K562 (cell line): ENCODE results near the gene RAI1. TPM values are rescaled to one million over a fixed set of nuclear protein-coding genes. Genes with fewer than 3 reads are reported as not detected.

ENCODE experiments used
- ARID2 ChIP-seq: fragments of 450-650 bp; IDR thresholded peaks from 2 replicates; pipeline ENCODE4 v1.6.1; 2017; ENCODE audit warnings: antibody characterized with exemption, mild to moderate bottlenecking
- ATF2 ChIP-seq: sonication (generic); formaldehyde crosslinking; IDR thresholded peaks from 2 replicates; pipeline ENCODE4 v1.8.1; 2022; ENCODE audit warnings: missing genetic modification reagents
- CAMTA2 ChIP-seq: fragments of 250-450 bp; sonication (Bioruptor Pico); conservative IDR thresholded peaks from 2 replicates; pipeline ENCODE4 v1.5.1; 2022
- CHAMP1 ChIP-seq: fragments of 450-650 bp; IDR thresholded peaks from 2 replicates; pipeline ENCODE4 v1.6.1; 2016; ENCODE audit warnings: mild to moderate bottlenecking
- CTCFL ChIP-seq: IDR thresholded peaks from 2 replicates; pipeline ENCODE4 v1.6.1; 2011; ENCODE audit warnings: borderline replicate concordance, low read depth, mild to moderate bottlenecking, moderate library complexity, low read length; ENCODE audit not compliant: insufficient read depth, poor library complexity, severe bottlenecking
- CUX1 ChIP-seq: fragments of 200-800 bp; sonication (Bioruptor generic); IDR thresholded peaks from 2 replicates; pipeline ENCODE4 v1.6.1; 2016; ENCODE audit warnings: missing genetic modification characterization, missing compliant biosample characterization
- HMG20B ChIP-seq: fragments of 250-450 bp; sonication (Bioruptor Pico); IDR thresholded peaks from 2 replicates; pipeline ENCODE4 v1.5.0; 2021; ENCODE audit warnings: mild to moderate bottlenecking
- KAT2B ChIP-seq: IDR thresholded peaks from one replicate; pipeline ENCODE4 v1.6.1; 2012; ENCODE audit warnings: low read depth, mild to moderate bottlenecking, control low read depth, inconsistent platforms, low read length, moderate library complexity
- PHF8 ChIP-seq: fragments of 200-600 bp; sonication (generic); IDR thresholded peaks from 2 replicates; pipeline ENCODE4 v1.6.1; 2012; ENCODE audit warnings: mixed run types, mild to moderate bottlenecking, inconsistent platforms, low read length, moderate library complexity, borderline replicate concordance
- POLR2H ChIP-seq: IDR thresholded peaks from 2 replicates; pipeline ENCODE4 v1.6.1; 2016; ENCODE audit warnings: missing genetic modification characterization, low read depth, mild to moderate bottlenecking, control low read depth, missing compliant biosample characterization, moderate library complexity
- RBM34 ChIP-seq: fragments of 200-400 bp; formaldehyde crosslinking; IDR thresholded peaks from 2 replicates; pipeline ENCODE4 v1.6.1; 2018; ENCODE audit warnings: low read length, borderline replicate concordance; ENCODE audit not compliant: insufficient read depth
- SUPT5H ChIP-seq: fragments of 450-650 bp; IDR thresholded peaks from 2 replicates; pipeline ENCODE4 v1.6.1; 2016
- UBTF ChIP-seq, 2 experiments: IDR thresholded peaks; 2 replicates each; pipeline ENCODE4 v1.6.1; 2012; ENCODE audit warnings: improper control_type of control experiment in 2 of 2, low read depth in 2 of 2, low read length in 2 of 2, borderline replicate concordance in 1 of 2
- polyA plus RNA-seq, 8 experiments: library from polyadenylated mRNA; depleted of rRNA in 4 of 8; stranded (reverse) in 5 of 8; unstranded in 3 of 8; fragments of >200 nt; fragmentation: Nextera tagmentation in 2 of 8; fragmentation: Illumina TruSeq in 1 of 8; extraction: Ambion mirVana in 2 of 8; extraction: Trizol in 1 of 8; gene quantifications; 2 replicates each; pipeline versions ENCODE4 v1.2.1 to v1.2.3, GENCODE V29; 2011 to 2014; ENCODE audit warnings: inconsistent platforms in 1 of 8, missing spikeins in 1 of 8
- total RNA-seq, 7 experiments: library from RNA; depleted of rRNA in 6 of 7; stranded (reverse); fragments of >200 nt in 6 of 7; fragmentation: Illumina TruSeq in 2 of 7; extraction: Trizol in 2 of 7; gene quantifications; 2 replicates each; pipeline versions ENCODE4 v1.2.1 to v1.2.3, GENCODE V29; 2011 to 2021; ENCODE audit warnings: low replicate concordance in 1 of 7

The RAI1 gene
- total and polyA plus RNA-seq, 9 of the 15 experiments (the other 6 are each of a cell fraction or from before 2014, with no cell fraction given) = 0.68 to 19.9 (median 5.5) TPM

- TF ChIP-seq CHAMP1 = no peak
- no peak for TF ChIP-seq SUPT5H
- TF ChIP-seq CAMTA2 (CRISPR knock-in tag) = no peak
- no peak for TF ChIP-seq ATF2 (CRISPR knock-in tag)
- TF ChIP-seq RBM34 = no peak
- TF ChIP-seq POLR2H (tag) = no peak
- no peak for TF ChIP-seq HMG20B (CRISPR knock-in tag)
- no peak for TF ChIP-seq PHF8
- no peak for TF ChIP-seq CUX1 (CRISPR knock-in tag)
- TF ChIP-seq UBTF (IDR thresholded peaks at IDR 0.05; ENCODE audit: borderline replicate concordance in 1 of 2, low read depth in 2 of 2, low read length in 2 of 2) = no peak
- TF ChIP-seq KAT2B = no peak
- TF ChIP-seq ARID2 = no peak
- no peak for TF ChIP-seq CTCFL
Observed at GRCh38 chr17:17808706-17809432, 127.6 kb downstream of the RAI1 start (continued).
